Thyroid gland (tissue), 4 donors: Measurements from ENCODE around the gene ZBTB17. TPM values are rescaled to one million over a fixed set of nuclear protein-coding genes. Genes with fewer than 3 reads are reported as not detected.
A peak's percentile ranks its signal among the peaks of the same experiment; 100 is the strongest.

Experiments used
- DNase-seq, 2 donors: peaks; one replicate each; pipeline ENCODE4 v3.0.0-alpha.2; 2019
- H3K27ac ChIP-seq, 3 donors: fragments of 200-600 bp; sonication (generic); 1 replicate in 2 of 3; 2 replicates in 1 of 3; pipeline ENCODE4 v1.5.1; 2016 to 2019; ENCODE audit warnings: mild to moderate bottlenecking in 1 of 3, moderate library complexity in 1 of 3
- H3K27me3 ChIP-seq: fragments of 200-600 bp; sonication (generic); one replicate; pipeline ENCODE4 v1.5.1; 2019
- H3K36me3 ChIP-seq, 2 donors: fragments of 200-600 bp; sonication (generic); one replicate each; pipeline ENCODE4 v1.5.1; 2016 to 2019
- H3K4me1 ChIP-seq, 2 donors: fragments of 200-600 bp; sonication (generic); one replicate each; pipeline ENCODE4 v1.5.1; 2017 to 2019
- H3K4me3 ChIP-seq, 3 donors: fragments of 200-600 bp; sonication (generic); replicated peaks in 1 of 3; 1 replicate in 2 of 3; 2 replicates in 1 of 3; pipeline ENCODE4 v1.5.1; 2016; ENCODE audit warnings: mild to moderate bottlenecking in 1 of 3
- H3K9me3 ChIP-seq: fragments of 200-600 bp; sonication (generic); one replicate; pipeline ENCODE4 v1.5.1; 2017
- POLR2A ChIP-seq, 2 donors: fragments of 450-650 bp; IDR thresholded peaks; one replicate each; pipeline ENCODE4 v1.6.1; 2017; ENCODE audit warnings: antibody characterized with exemption in 2 of 2, mild to moderate bottlenecking in 2 of 2, moderate library complexity in 1 of 2
- WGBS, 2 donors: methylation state at CpG; one replicate each; pipeline ENCODE4 v1.1.5; 2017; 5-methylcytosine and 5-hydroxymethylcytosine counted together
- intact Hi-C: fragments of 100-400 bp; cut with DNase I; formaldehyde crosslinking; loops from one replicate; pipeline ENCODE4 v1.15.1; 2023
- total RNA-seq, 4 donors: library from RNA; depleted of rRNA; stranded (reverse); fragments of >200 nt; gene quantifications; one replicate each; pipeline ENCODE4 v1.2.3, GENCODE V29; 2016
- TF ChIP-seq, protein P1 (sequence below), 6 experiments: fragments of 200-600 bp in 3 of 6; fragments of 450-650 bp in 3 of 6; sonication (generic) in 3 of 6; IDR thresholded peaks; one replicate each; pipeline ENCODE4 v1.5.1; 2016 to 2019; ENCODE audit warnings: antibody characterized with exemption in 6 of 6, mild to moderate bottlenecking in 2 of 6, inconsistent platforms in 1 of 6, moderate library complexity in 1 of 6

Gene ZBTB17
- total RNA-seq, 4 donors from 2014 or later, result 31.4 to 52.1 (median 36.1) TPM

DNA sequence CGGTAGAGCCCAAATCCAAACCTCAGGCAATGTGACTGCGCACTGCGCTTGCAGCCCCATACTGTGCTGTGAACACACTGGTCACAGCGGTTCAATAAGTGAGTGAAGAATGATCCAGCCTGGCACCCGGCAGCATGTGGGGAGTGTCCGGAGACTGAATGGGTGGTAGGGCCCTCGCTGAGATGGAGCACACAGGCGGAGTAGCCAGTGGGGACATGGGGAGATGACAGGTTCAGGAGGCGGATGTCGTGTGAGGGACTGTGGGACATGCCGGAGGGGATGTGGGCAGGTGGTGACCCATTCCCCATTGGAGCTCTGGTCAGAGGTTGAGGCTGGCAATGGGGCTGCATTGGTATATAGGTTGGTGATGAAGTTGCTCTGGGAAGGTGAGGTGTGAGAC lies 33.8 kb upstream of the ZBTB17 start:
- Histone ChIP-seq H3K4me1 (peaks cover 18 to 25% of the 10 kb centered on the region in 2 donors), H3K27ac (no peak overlapping the region), H3K27me3 (no peaks in the 10 kb centered on the region), H3K9me3 (no peaks in the 10 kb centered on the region), H3K4me3 (no peak overlapping the region), H3K36me3 (no peaks in the 10 kb centered on the region)
- DNase-seq, result no peak
- intact Hi-C loops, result loop anchor here (5.0 kb wide), 1 partner anchor 43 kb away; no protein-coding TSS in a partner anchor
- 92 to 96% methylated on average over 11 of the region's 11 CpGs for WGBS, 2 donors
- TF ChIP-seq POLR2A (IDR thresholded peaks at IDR 0.05), result no peak
- TF ChIP-seq, protein P1, sequence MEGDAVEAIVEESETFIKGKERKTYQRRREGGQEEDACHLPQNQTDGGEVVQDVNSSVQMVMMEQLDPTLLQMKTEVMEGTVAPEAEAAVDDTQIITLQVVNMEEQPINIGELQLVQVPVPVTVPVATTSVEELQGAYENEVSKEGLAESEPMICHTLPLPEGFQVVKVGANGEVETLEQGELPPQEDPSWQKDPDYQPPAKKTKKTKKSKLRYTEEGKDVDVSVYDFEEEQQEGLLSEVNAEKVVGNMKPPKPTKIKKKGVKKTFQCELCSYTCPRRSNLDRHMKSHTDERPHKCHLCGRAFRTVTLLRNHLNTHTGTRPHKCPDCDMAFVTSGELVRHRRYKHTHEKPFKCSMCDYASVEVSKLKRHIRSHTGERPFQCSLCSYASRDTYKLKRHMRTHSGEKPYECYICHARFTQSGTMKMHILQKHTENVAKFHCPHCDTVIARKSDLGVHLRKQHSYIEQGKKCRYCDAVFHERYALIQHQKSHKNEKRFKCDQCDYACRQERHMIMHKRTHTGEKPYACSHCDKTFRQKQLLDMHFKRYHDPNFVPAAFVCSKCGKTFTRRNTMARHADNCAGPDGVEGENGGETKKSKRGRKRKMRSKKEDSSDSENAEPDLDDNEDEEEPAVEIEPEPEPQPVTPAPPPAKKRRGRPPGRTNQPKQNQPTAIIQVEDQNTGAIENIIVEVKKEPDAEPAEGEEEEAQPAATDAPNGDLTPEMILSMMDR (IDR thresholded peaks at IDR 0.05), result no peak

GRCh38 chr1:16009030-16009460 lies 33.1 kb upstream of the ZBTB17 start:
- DNase-seq, result peak; percentile 86 to 88
- no peak overlapping the region for H3K4me3 ChIP-seq
- H3K9me3 ChIP-seq, result no peaks in the 10 kb centered on the region
- 0 to 7% methylated on average over 4 of the region's 4 CpGs for WGBS, 2 donors
- intact Hi-C loops, result loop anchor here (5.0 kb wide), 1 partner anchor 43 kb away; no protein-coding TSS in a partner anchor
- no peaks in the 10 kb centered on the region for H3K36me3 ChIP-seq
- no peaks in the 10 kb centered on the region for H3K27me3 ChIP-seq
- peaks cover 12 to 21% of the 10 kb centered on the region in 2 donors for H3K4me1 ChIP-seq
- no peak overlapping the region for H3K27ac ChIP-seq
- TF ChIP-seq, protein P1 (IDR thresholded peaks at IDR 0.05), result peak; percentile 93 to 97 (median 96)
- TF ChIP-seq POLR2A (IDR thresholded peaks at IDR 0.05), result no peak

- H3K36me3 ChIP-seq, result no peaks in the 10 kb centered on the region
- H3K4me1 ChIP-seq, result peaks cover 9 to 15% of the 10 kb centered on the region in 2 donors
- no peak for TF ChIP-seq POLR2A (IDR thresholded peaks at IDR 0.05)
- TF ChIP-seq, protein P1 (IDR thresholded peaks at IDR 0.05), result no peak
- intact Hi-C loops, result loop anchor here (5.0 kb wide), 1 partner anchor 44 kb away; no protein-coding TSS in a partner anchor
- no peaks in the 10 kb centered on the region for H3K9me3 ChIP-seq
- 83 to 86% methylated on average over 6 of the region's 6 CpGs for WGBS, 2 donors
- H3K27ac ChIP-seq, result no peak overlapping the region
- no peaks in the 10 kb centered on the region for H3K27me3 ChIP-seq
- H3K4me3 ChIP-seq, result no peak overlapping the region
- no peak for DNase-seq
Observed at GRCh38 chr1:16007671-16008341, 31.9 kb upstream of the ZBTB17 start.

GRCh38 chr1:16006552-16007485 lies 30.9 kb upstream of the ZBTB17 start:
- H3K9me3 ChIP-seq, result no peaks in the 10 kb centered on the region
- H3K27ac ChIP-seq, result no peak overlapping the region
- H3K4me1 ChIP-seq, result peaks cover 4 to 9% of the 10 kb centered on the region in 2 donors
- WGBS, 2 donors, result 69 to 71% methylated on average over 9 of the region's 9 CpGs
- intact Hi-C loops, result loop anchor here (5.0 kb wide), 1 partner anchor 45 kb away; no protein-coding TSS in a partner anchor
- no peaks in the 10 kb centered on the region for H3K36me3 ChIP-seq
- no peaks in the 10 kb centered on the region for H3K27me3 ChIP-seq
- TF ChIP-seq, protein P1 (IDR thresholded peaks at IDR 0.05), result no peak
- no peak for TF ChIP-seq POLR2A (IDR thresholded peaks at IDR 0.05)
- H3K4me3 ChIP-seq, result no peak overlapping the region
- no peak for DNase-seq
